HEK293 (cell line): ENCODE data around the gene FAM221B.

Experiments used
- CTCF ChIA-PET: fragments of 350-600 bp; formaldehyde crosslinking; extraction: SDS; loops from one replicate; lab custom pipeline; 2021; ENCODE audit warnings: antibody characterized with exemption; lab: Yijun Ruan, JAX
- POLR2A ChIA-PET: fragments of 300-600 bp; formaldehyde crosslinking; extraction: SDS; loops from one replicate; lab custom pipeline; 2020; ENCODE audit warnings: antibody characterized with exemption, inconsistent platforms; lab: Yijun Ruan, JAX
- H3K27ac ChIP-seq: fragments of 200-500 bp; sonication (Bioruptor generic); 2 replicates; pipeline ENCODE4 v1.5.1; 2014; ENCODE audit warnings: low read depth, low read length, control low read depth, inconsistent platforms; ENCODE audit errors: extremely low read depth
- H3K36me3 ChIP-seq, 2 experiments: fragments of 200-500 bp in 1 of 2; sonication (Bioruptor generic) in 1 of 2; 1 replicate in 1 of 2; 2 replicates in 1 of 2; pipeline ENCODE4 v1.5.1; 2014 to 2017; ENCODE audit warnings: inconsistent platforms in 2 of 2, low read length in 2 of 2; ENCODE audit not compliant: control insufficient read depth in 2 of 2, insufficient read depth in 1 of 2
- H3K4me1 ChIP-seq: fragments of 200-500 bp; sonication (Bioruptor generic); 2 replicates; pipeline ENCODE4 v1.5.1; 2014; ENCODE audit warnings: mild to moderate bottlenecking, low read length, inconsistent platforms; ENCODE audit not compliant: control insufficient read depth, insufficient read depth
- H3K4me3 ChIP-seq: 2 replicates; pipeline ENCODE4 v1.5.1; 2011; ENCODE audit warnings: low read depth, mild to moderate bottlenecking, control low read depth, low read length, moderate library complexity
- H3K9me3 ChIP-seq: fragments of 200-500 bp; sonication (Bioruptor generic); 2 replicates; pipeline ENCODE4 v1.5.1; 2014; ENCODE audit warnings: low read depth, low read length, inconsistent platforms; ENCODE audit not compliant: control insufficient read depth, insufficient read depth
- GLI4 ChIP-seq: fragments of 450-650 bp; formaldehyde crosslinking; IDR thresholded peaks from 2 replicates; pipeline ENCODE4 v1.5.1; 2016; ENCODE audit warnings: missing biosample characterization, missing genetic modification characterization
- GLIS1 ChIP-seq: fragments of 450-650 bp; formaldehyde crosslinking; IDR thresholded peaks from 2 replicates; pipeline ENCODE4 v1.5.1; 2016; ENCODE audit warnings: missing biosample characterization, missing genetic modification characterization
- HOXC10 ChIP-seq: sonication (generic); formaldehyde crosslinking; IDR thresholded peaks from 2 replicates; pipeline ENCODE4 v1.8.1; 2023; ENCODE audit warnings: mild to moderate bottlenecking, missing genetic modification reagents
- PRDM1 ChIP-seq: fragments of 450-650 bp; formaldehyde crosslinking; IDR thresholded peaks from 2 replicates; pipeline ENCODE4; 2016; ENCODE audit warnings: missing biosample characterization, missing genetic modification characterization
- SALL2 ChIP-seq: fragments of 450-650 bp; formaldehyde crosslinking; IDR thresholded peaks from 2 replicates; pipeline ENCODE4 v1.5.0; 2017; ENCODE audit warnings: missing biosample characterization, mild to moderate bottlenecking, missing genetic modification characterization, borderline replicate concordance
- ZBTB21 ChIP-seq: fragments of 450-650 bp; formaldehyde crosslinking; IDR thresholded peaks from 2 replicates; pipeline ENCODE4 v1.5.1; 2017; ENCODE audit warnings: missing biosample characterization, missing genetic modification characterization
- ZBTB7A ChIP-seq: fragments of 450-650 bp; formaldehyde crosslinking; IDR thresholded peaks from 2 replicates; pipeline ENCODE4 v1.5.1; 2016; ENCODE audit warnings: low read depth, missing biosample characterization, missing genetic modification characterization
- ZFHX2 ChIP-seq: fragments of 450-650 bp; formaldehyde crosslinking; conservative IDR thresholded peaks from 2 replicates; pipeline ENCODE4 v1.5.1; 2016; ENCODE audit warnings: missing biosample characterization, missing genetic modification characterization
- ZNF112 ChIP-seq: fragments of 450-650 bp; formaldehyde crosslinking; IDR thresholded peaks from 2 replicates; pipeline ENCODE4 v1.5.0; 2017; ENCODE audit warnings: missing biosample characterization, missing genetic modification characterization
- ZNF175 ChIP-seq: fragments of 450-650 bp; formaldehyde crosslinking; IDR thresholded peaks from 2 replicates; pipeline ENCODE4 v1.5.1; 2016; ENCODE audit warnings: missing biosample characterization, missing genetic modification characterization
- ZNF311 ChIP-seq: fragments of 450-650 bp; formaldehyde crosslinking; IDR thresholded peaks from 2 replicates; pipeline ENCODE4 v1.5.1; 2017; ENCODE audit warnings: missing biosample characterization, missing genetic modification characterization, borderline replicate concordance
- ZNF354C ChIP-seq: fragments of 450-650 bp; formaldehyde crosslinking; IDR thresholded peaks from 2 replicates; pipeline ENCODE4 v1.5.1; 2016; ENCODE audit warnings: missing biosample characterization, missing genetic modification characterization, low read depth, borderline replicate concordance
- ZNF362 ChIP-seq: fragments of 450-650 bp; formaldehyde crosslinking; IDR thresholded peaks from 2 replicates; pipeline ENCODE4 v1.5.1; 2016; ENCODE audit warnings: missing biosample characterization, missing genetic modification characterization
- ZNF549 ChIP-seq: fragments of 450-650 bp; IDR thresholded peaks from 2 replicates; pipeline ENCODE4 v1.5.1; 2018; ENCODE audit warnings: missing biosample characterization, missing genetic modification characterization, mild to moderate bottlenecking, inconsistent platforms, moderate library complexity
- ZNF629 ChIP-seq: fragments of 450-650 bp; formaldehyde crosslinking; IDR thresholded peaks from 2 replicates; pipeline ENCODE4 v1.5.1; 2017; ENCODE audit warnings: missing biosample characterization, missing genetic modification characterization
- ZNF670 ChIP-seq: fragments of 450-650 bp; formaldehyde crosslinking; IDR thresholded peaks from 2 replicates; pipeline ENCODE4 v1.5.1; 2016; ENCODE audit warnings: missing biosample characterization, missing genetic modification characterization, low read depth
- TF ChIP-seq, protein P1 (sequence below): fragments of 450-650 bp; formaldehyde crosslinking; IDR thresholded peaks from 2 replicates; pipeline ENCODE4; 2016; ENCODE audit warnings: missing biosample characterization, missing genetic modification characterization
- TF ChIP-seq, protein P2 (sequence below): fragments of 450-650 bp; formaldehyde crosslinking; IDR thresholded peaks from 2 replicates; pipeline ENCODE4 v1.5.1; 2016; ENCODE audit warnings: missing biosample characterization, missing genetic modification characterization

FAM221B gene

GRCh38 chr9:35801328-35802128 is 27.0 kb downstream of the FAM221B start (continued):
- TF ChIP-seq, protein P1, sequence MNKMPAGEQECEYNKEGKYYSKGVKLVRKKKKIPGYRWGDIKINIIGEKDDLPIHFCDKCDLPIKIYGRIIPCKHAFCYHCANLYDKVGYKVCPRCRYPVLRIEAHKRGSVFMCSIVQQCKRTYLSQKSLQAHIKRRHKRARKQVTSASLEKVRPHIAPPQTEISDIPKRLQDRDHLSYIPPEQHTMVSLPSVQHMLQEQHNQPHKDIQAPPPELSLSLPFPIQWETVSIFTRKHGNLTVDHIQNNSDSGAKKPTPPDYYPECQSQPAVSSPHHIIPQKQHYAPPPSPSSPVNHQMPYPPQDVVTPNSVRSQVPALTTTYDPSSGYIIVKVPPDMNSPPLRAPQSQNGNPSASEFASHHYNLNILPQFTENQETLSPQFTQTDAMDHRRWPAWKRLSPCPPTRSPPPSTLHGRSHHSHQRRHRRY: no peak
- TF ChIP-seq ZBTB21 (tag by site-specific recombination) (no peak), ZNF311 (tag by site-specific recombination) (no peak)

GRCh38 chr9:35800530-35800929 is 28.0 kb downstream of the FAM221B start:
- no peak for TF ChIP-seq ZNF354C (tag by site-specific recombination)
- no peak for TF ChIP-seq ZNF549 (tag by site-specific recombination)
- CTCF ChIA-PET: interaction anchor here (0.5 to 1.4 kb wide), 5 partner anchors 10 to 145 kb away, joined by 3 to 8 read pairs (median 5); no protein-coding TSS in a partner anchor
- POLR2A ChIA-PET: interaction anchor here (0.8 to 1.2 kb wide), 2 partner anchors 8 to 12 kb away, joined by 3 to 4 read pairs; partner anchors contain the start of gene SPAG8
- Histone ChIP-seq H3K27ac (no peak overlapping the region), H3K36me3 (peaks cover 0 to 40% of the 10 kb centered on the region in 2 experiments; a peak in 2 of 3 replicates), H3K4me1 (no peaks in the 10 kb centered on the region), H3K4me3 (no peak overlapping the region), H3K9me3 (no peaks in the 10 kb centered on the region)

DNA sequence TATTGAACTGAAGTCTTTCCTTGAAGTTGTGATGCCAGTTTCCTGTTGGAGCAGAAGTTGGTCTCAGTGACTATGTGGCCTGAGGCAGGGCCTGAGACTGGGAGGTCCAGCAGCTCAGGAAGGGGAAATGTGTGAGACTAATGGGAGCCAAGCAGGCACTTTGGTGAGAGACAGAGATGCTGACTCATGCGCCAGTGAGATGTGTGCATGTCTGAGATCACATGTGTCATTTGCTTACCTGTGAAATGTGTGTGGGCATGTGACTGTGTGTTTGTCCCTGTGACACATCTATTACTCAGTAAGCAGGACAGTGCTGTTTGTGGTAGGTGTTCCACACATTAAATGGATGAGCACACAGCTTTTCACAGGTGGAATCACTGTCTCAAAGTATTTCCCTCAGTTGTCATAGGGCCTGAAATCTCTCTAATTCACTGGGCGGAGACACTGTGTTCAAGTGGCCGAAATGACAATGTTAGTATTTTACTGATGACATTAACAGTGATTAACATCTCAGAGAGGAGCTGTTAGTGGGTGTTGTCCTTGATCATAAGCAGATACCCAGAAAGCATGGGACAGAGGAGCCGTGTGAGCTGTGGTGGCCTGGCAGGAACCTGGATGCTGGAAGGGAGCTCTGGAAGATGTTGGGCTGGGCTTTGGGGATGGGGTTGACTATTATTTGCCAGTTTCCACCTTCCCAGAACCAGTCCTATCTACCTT is 29.7 kb downstream of the FAM221B start:
- peaks cover 0 to 33% of the 10 kb centered on the region in 2 experiments; a peak in 2 of 3 replicates for H3K36me3 ChIP-seq
- ChIA-PET CTCF (interaction anchor here (0.7 to 1.9 kb wide), 4 partner anchors 8 to 83 kb away, joined by 3 to 10 read pairs (median 4); no protein-coding TSS in a partner anchor), POLR2A (interaction anchor here (1.3 kb wide), 1 partner anchor 13 kb away, joined by 6 read pairs; the partner anchor contains the start of gene SPAG8)
- H3K27ac ChIP-seq: no peak overlapping the region
- no peaks in the 10 kb centered on the region for H3K9me3 ChIP-seq
- no peak overlapping the region for H3K4me3 ChIP-seq
- H3K4me1 ChIP-seq: no peaks in the 10 kb centered on the region
- TF ChIP-seq GLIS1 (tag by site-specific recombination) (no peak), ZNF629 (tag by site-specific recombination) (peak; percentile 33; the same call in 1 of the 2 replicates), ZNF362 (tag by site-specific recombination) (no peak), ZNF670 (tag by site-specific recombination) (no peak), PRDM1 (no peak), ZFHX2 (tag by site-specific recombination) (0 out of 2 replicates have a peak, but pooled peaks have one; percentile 9), SALL2 (tag by site-specific recombination) (no peak), ZNF175 (tag by site-specific recombination) (no peak), GLI4 (tag by site-specific recombination) (no peak), ZNF112 (no peak), HOXC10 (CRISPR knock-in tag) (no peak), ZBTB7A (tag by site-specific recombination) (no peak)
- TF ChIP-seq, protein P2, sequence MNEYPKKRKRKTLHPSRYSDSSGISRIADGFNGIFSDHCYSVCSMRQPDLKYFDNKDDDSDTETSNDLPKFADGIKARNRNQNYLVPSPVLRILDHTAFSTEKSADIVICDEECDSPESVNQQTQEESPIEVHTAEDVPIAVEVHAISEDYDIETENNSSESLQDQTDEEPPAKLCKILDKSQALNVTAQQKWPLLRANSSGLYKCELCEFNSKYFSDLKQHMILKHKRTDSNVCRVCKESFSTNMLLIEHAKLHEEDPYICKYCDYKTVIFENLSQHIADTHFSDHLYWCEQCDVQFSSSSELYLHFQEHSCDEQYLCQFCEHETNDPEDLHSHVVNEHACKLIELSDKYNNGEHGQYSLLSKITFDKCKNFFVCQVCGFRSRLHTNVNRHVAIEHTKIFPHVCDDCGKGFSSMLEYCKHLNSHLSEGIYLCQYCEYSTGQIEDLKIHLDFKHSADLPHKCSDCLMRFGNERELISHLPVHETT (tag by site-specific recombination): 0 out of 2 replicates have a peak, but pooled peaks have one; percentile 23
